ENCODE results near the gene SLC25A43.

DNA sequence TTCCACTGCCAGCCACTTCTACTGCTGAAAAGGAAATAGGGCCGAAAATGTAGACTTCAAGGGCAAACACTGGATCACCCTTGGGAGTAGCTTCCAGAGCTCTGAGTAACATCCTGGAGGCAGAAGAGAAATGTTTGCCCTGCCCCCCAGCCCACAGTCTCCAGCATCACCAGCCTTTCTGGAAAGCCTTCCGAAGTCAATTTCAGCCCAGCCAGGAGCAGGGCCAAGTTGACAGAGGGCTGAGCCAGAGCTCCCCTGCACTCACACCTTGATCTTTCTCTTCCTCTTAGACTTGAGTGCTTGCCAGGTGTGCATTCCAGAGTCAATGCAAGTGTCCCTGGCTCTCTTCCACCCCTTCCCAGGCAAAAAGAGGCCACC lies 104.3 kb downstream of the SLC25A43 start:
- TF ChIP-seq POLR2A (IDR thresholded peaks at IDR 0.05) = no peak
- TF ChIP-seq, protein P1, sequence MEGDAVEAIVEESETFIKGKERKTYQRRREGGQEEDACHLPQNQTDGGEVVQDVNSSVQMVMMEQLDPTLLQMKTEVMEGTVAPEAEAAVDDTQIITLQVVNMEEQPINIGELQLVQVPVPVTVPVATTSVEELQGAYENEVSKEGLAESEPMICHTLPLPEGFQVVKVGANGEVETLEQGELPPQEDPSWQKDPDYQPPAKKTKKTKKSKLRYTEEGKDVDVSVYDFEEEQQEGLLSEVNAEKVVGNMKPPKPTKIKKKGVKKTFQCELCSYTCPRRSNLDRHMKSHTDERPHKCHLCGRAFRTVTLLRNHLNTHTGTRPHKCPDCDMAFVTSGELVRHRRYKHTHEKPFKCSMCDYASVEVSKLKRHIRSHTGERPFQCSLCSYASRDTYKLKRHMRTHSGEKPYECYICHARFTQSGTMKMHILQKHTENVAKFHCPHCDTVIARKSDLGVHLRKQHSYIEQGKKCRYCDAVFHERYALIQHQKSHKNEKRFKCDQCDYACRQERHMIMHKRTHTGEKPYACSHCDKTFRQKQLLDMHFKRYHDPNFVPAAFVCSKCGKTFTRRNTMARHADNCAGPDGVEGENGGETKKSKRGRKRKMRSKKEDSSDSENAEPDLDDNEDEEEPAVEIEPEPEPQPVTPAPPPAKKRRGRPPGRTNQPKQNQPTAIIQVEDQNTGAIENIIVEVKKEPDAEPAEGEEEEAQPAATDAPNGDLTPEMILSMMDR (IDR thresholded peaks at IDR 0.05) = no peak

Data from lower leg skin (tissue), 3 donors.